HEK293T (cell line): ENCODE results near the gene UQCRC2.

Source experiments
- ARNT ChIP-seq: fragments of 450-650 bp; IDR thresholded peaks from 2 replicates; pipeline ENCODE4 v1.6.1; 2017; ENCODE audit warnings: mild to moderate bottlenecking
- CTBP1 ChIP-seq: fragments of 450-650 bp; IDR thresholded peaks from 2 replicates; pipeline ENCODE4 v1.6.1; 2016; ENCODE audit warnings: borderline replicate concordance
- L3MBTL2 ChIP-seq: fragments of 450-650 bp; conservative IDR thresholded peaks from 2 replicates; pipeline ENCODE4 v1.6.1; 2016; ENCODE audit warnings: mild to moderate bottlenecking
- PKNOX1 ChIP-seq: fragments of 450-650 bp; IDR thresholded peaks from 2 replicates; pipeline ENCODE4 v1.6.1; 2016
- SP1 ChIP-seq: fragments of 450-650 bp; IDR thresholded peaks from 2 replicates; pipeline ENCODE4 v1.6.1; 2017
- SUZ12 ChIP-seq: fragments of 450-650 bp; IDR thresholded peaks from 2 replicates; pipeline ENCODE4 v1.6.1; 2016; ENCODE audit warnings: mild to moderate bottlenecking
- ZNF384 ChIP-seq: fragments of 450-650 bp; IDR thresholded peaks from 2 replicates; pipeline ENCODE4 v1.6.1; 2016

DNA sequence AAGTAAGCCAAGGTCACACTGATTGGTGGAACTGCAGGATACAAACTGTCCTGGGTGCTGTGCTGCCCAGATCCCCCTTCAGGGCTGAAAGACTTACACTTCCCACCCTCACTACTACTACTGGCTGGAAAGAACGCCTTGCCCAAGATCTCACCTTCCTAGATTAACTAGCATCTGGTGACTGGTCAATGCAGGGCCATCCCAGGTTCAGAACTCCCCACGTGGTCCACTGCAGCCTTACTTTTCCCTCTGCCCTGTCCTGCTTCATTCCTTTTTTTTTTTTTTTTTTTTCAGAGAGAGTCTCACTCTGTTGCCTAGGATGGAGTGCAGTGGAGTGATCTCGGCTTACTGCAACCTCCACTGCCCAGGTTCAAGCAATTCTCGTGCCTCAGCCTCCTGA is 50.0 kb downstream of the UQCRC2 start:
- TF ChIP-seq PKNOX1: no peak
- TF ChIP-seq SUZ12: no peak
- TF ChIP-seq ARNT: no peak
- TF ChIP-seq SP1: no peak
- TF ChIP-seq ZNF384: no peak
- TF ChIP-seq L3MBTL2: no peak
- TF ChIP-seq CTBP1: no peak
